HG03575 (cell line): ENCODE results near the gene SMYD3.

Source experiments
- ATAC-seq: cut with Tn5 transposase; IDR thresholded peaks from one replicate; pipeline ENCODE4 v1.9.1; 2021; ENCODE audit not compliant: unreplicated experiment, insufficient number of reproducible peaks, low FRiP score; ENCODE audit errors: extremely low read depth

SMYD3 gene

GRCh38 chr1:245701631-245702030 is 805.4 kb downstream of the SMYD3 start:
- ATAC-seq: no peak

DNA sequence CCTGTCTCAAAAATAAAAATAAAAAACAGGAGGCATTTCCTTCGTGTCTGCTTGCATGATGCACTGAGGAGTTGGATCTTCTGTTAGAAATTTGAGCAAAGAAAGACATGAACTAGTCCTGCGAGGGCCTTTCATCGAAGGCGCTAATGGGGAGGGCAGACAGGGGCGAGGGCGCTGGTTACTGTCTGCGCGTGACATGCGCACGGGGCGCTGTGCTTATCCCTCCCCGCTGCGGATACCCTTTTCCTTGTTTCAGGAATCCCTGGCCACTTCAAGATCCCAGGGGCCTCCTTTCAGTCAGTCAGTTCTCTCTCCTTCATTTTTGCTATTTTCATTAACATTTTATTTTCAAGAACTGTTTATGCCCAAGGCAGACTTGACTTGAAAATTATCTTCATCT is 806.4 kb downstream of the SMYD3 start:
- no peak for ATAC-seq
